ENCODE measurements around the gene ABCB9. TPM values are rescaled to one million over a fixed set of nuclear protein-coding genes. Genes with fewer than 3 reads are reported as not detected.
A peak's percentile ranks its signal among the peaks of the same experiment; 100 is the strongest.

ABCB9 gene
- total and polyA plus RNA-seq, 2 of the 8 experiments (the other 6 are each of a cell fraction or from before 2014, with no cell fraction given), result 3.8 to 8.0 TPM

- no peak overlapping the region for H2BK5ac ChIP-seq (ENCODE audit: low read depth, low read length)
- WGBS, 2 experiments (ENCODE audit: extremely low coverage in 1 of 2, insufficient coverage in 1 of 2, insufficient read length in 1 of 2, insufficient replicate concordance in 2 of 2, low coverage in 1 of 2, low lambda C conversion rate in 2 of 2, missing lambda C conversion rate in 1 of 2), result 73% methylated on average over 9 of the region's 12 CpGs; no CpG with 5 or more reads in 1 of the 2 experiments
- DNase-seq (ENCODE audit: low read depth in 1 of 2, low spot score in 2 of 2) (no peak), FAIRE-seq (no peak)
- H3K27ac ChIP-seq (ENCODE audit: low read depth, low read length), result no peak overlapping the region
- no peak overlapping the region for H2BK20ac ChIP-seq (ENCODE audit: low read length)
- H3K4me2 ChIP-seq (ENCODE audit: insufficient read depth in 1 of 2, low read depth in 2 of 2, low read length in 2 of 2), result peak overlapping the region in 1 of 2 experiments; percentile 64; a peak in 3 of 4 replicates
- POLR2A ChIA-PET (ENCODE audit: partially characterized antibody), result interaction anchor here (1.0 to 1.3 kb wide), 3 partner anchors 17 to 273 kb away, joined by 3 to 5 read pairs (median 3); no protein-coding TSS in a partner anchor
- no peaks in the 10 kb centered on the region for H3K9me3 ChIP-seq (ENCODE audit: insufficient read depth in 2 of 2, low read depth in 1 of 2, low read length in 1 of 2)
- TF ChIP-seq SIRT6 (IDR thresholded peaks at IDR 0.05; ENCODE audit: low read length) (no peak), POLR2A (IDR thresholded peaks at IDR 0.05; ENCODE audit: control extremely low read depth in 1 of 2, low read depth in 2 of 2, low read length in 2 of 2) (no peak), RXRA (IDR thresholded peaks at IDR 0.05; ENCODE audit: insufficient read depth, low read depth, low read length) (no peak), POLR2AphosphoS5 (IDR thresholded peaks at IDR 0.05; ENCODE audit: low read depth, low read length) (no peak), BACH1 (IDR thresholded peaks at IDR 0.05; ENCODE audit: low read length) (no peak), CTCF (IDR thresholded peaks at IDR 0.05; ENCODE audit: control extremely low read depth in 1 of 3, insufficient read depth in 1 of 3, low read depth in 1 of 3, low read length in 3 of 3) (no peak), EZH2 (IDR thresholded peaks at IDR 0.05; ENCODE audit: low read depth, low read length, severe bottlenecking) (no peak), RNF2 (IDR thresholded peaks at IDR 0.05; ENCODE audit: borderline replicate concordance, low read depth, low read length, missing control alignments, poor library complexity, severe bottlenecking) (no peak), ZNF274 (IDR thresholded peaks at IDR 0.05; ENCODE audit: borderline replicate concordance, extremely low read depth, low read length) (no peak), HDAC2 (IDR thresholded peaks at IDR 0.05; ENCODE audit: borderline replicate concordance in 1 of 2, low read depth in 2 of 2, low read length in 2 of 2) (no peak)
- H3K4ac ChIP-seq (replicated peaks; ENCODE audit: insufficient read length, low read depth, low read length), result no peak overlapping the region
- H2AK5ac ChIP-seq (ENCODE audit: low read depth, low read length), result no peak overlapping the region
- H3K23ac ChIP-seq (ENCODE audit: insufficient read length), result no peak overlapping the region
- H3K9ac ChIP-seq (replicated peaks in 1 of 4; ENCODE audit: extremely low read depth in 1 of 4, low read depth in 3 of 4, low read length in 3 of 4), result no peak overlapping the region
- no peak overlapping the region for H3K14ac ChIP-seq (ENCODE audit: insufficient read length)
- H4K5ac ChIP-seq (ENCODE audit: insufficient read length, low read depth, low read length), result no peak overlapping the region
- peaks cover 4 to 5% (median 5%) of the 10 kb centered on the region in 4 experiments; a peak in 6 of 7 replicates for H3K4me1 ChIP-seq (replicated peaks in 1 of 4; ENCODE audit: control insufficient read depth in 3 of 4, insufficient read depth in 4 of 4, low read length in 3 of 4)
- no peak overlapping the region for H2AFZ ChIP-seq (ENCODE audit: low read length)
- peak overlapping the region in 1 of 4 experiments; percentile 86; a peak in 3 of 8 replicates for H3K4me3 ChIP-seq (ENCODE audit: extremely low read depth in 1 of 4, insufficient read depth in 2 of 4, low read depth in 3 of 4, low read length in 4 of 4)
- CTCF ChIA-PET (ENCODE audit: partially characterized antibody), result interaction anchor here (0.9 to 1.2 kb wide), 2 partner anchors 9 to 12 kb away, joined by 3 to 6 read pairs; no protein-coding TSS in a partner anchor
- H3K79me1 ChIP-seq (ENCODE audit: low read depth, low read length), result no peaks in the 10 kb centered on the region
- no peak overlapping the region for H3K18ac ChIP-seq (ENCODE audit: extremely low read depth, low read length)
- H3K27me3 ChIP-seq (replicated peaks in 1 of 4; ENCODE audit: control insufficient read depth in 3 of 4, extremely low read depth in 1 of 4, insufficient read depth in 3 of 4, low read length in 3 of 4), result no peaks in the 10 kb centered on the region
- peaks cover 3% of the 10 kb centered on the region; the same call in 1 of the 2 replicates for H3K23me2 ChIP-seq (ENCODE audit: low read depth, low read length)
- H2BK15ac ChIP-seq (ENCODE audit: low read length), result no peak overlapping the region
- peaks cover 5 to 12% of the 10 kb centered on the region in 2 experiments for H4K20me1 ChIP-seq (replicated peaks in 1 of 2; ENCODE audit: control insufficient read depth in 1 of 2, insufficient read depth in 2 of 2, low read length in 2 of 2)
- H2BK120ac ChIP-seq (replicated peaks; ENCODE audit: low read depth, low read length), result no peak overlapping the region
- H3K56ac ChIP-seq (replicated peaks; ENCODE audit: insufficient read length, low read depth, low read length), result no peak overlapping the region
- H4K91ac ChIP-seq (replicated peaks; ENCODE audit: insufficient read length, low read length), result no peak overlapping the region
- no peak overlapping the region for H2BK12ac ChIP-seq (ENCODE audit: low read depth, low read length)
- no peaks in the 10 kb centered on the region for H3K79me2 ChIP-seq (ENCODE audit: control insufficient read depth in 1 of 2, insufficient read depth in 2 of 2, low read length in 2 of 2)
- no peak overlapping the region for H4K8ac ChIP-seq (ENCODE audit: extremely low read depth, insufficient read depth, low read length)
- no peaks in the 10 kb centered on the region for H3K36me3 ChIP-seq (ENCODE audit: control insufficient read depth in 2 of 4, insufficient read depth in 4 of 4, low read length in 3 of 4)
These were observed 927 bp downstream of the ABCB9 start for GRCh38 chr12:122965321-122965751.

Data from H1 (cell line).